ENCODE data around the gene PBRM1.
A peak's percentile ranks its signal among the peaks of the same experiment; 100 is the strongest.

The PBRM1 gene

DNA sequence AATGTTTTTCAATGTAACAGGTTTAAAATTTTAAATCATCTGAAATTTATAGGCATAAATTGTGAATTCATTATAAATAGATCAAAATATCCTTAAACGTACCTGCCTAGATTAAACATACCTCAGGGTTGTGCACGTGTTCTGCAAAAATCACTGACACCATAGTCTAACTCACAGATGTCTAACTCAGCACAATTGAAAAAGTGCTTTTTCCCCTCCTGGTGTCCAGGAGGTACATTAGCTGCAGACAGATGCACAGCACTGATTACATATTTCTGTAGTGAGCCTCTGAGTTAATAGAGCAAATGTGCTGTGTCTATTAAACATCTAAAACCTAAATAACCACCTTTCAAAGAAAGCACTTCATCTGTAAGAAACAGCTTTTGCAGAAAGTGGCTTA is 138.6 kb downstream of the PBRM1 start:
- DNase-seq (ENCODE audit: low read depth in 1 of 2, low spot score in 1 of 2): no peak
- in situ Hi-C loops (cut with HindIII; ENCODE audit: low pct_unique_long_range_greater_than_20kb, low sequenced_read_pairs): no loop called here
- TF ChIP-seq JUND (IDR thresholded peaks at IDR 0.05; ENCODE audit: low read depth): no peak

- no peak for DNase-seq (ENCODE audit: low read depth in 1 of 2, low spot score in 1 of 2)
- no peak for TF ChIP-seq JUND (IDR thresholded peaks at IDR 0.05; ENCODE audit: low read depth)
- in situ Hi-C loops (cut with HindIII; ENCODE audit: low pct_unique_long_range_greater_than_20kb, low sequenced_read_pairs): no loop called here
Observed at GRCh38 chr3:52546111-52546901, 139.4 kb downstream of the PBRM1 start.

DNA sequence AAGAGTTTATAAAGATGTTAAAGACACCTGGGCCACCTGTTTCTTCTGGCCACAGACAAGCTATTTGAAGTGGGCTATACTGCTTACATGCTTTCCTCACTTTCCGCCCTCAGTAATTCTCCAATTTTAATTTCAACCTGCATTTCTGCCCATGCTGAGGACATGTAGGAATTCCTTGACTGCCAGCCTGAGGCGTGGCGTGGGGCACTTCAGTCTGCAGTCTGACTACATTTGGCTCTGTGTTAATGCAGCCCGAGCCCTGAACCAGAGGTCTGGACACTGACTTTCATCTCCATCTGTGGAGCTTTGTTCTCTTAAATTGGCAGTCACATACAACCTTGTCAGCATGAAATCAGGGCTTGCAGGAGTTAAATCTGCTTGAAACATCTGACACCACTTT is 140.8 kb downstream of the PBRM1 start:
- DNase-seq (ENCODE audit: low read depth in 1 of 2, low spot score in 1 of 2): no peak
- in situ Hi-C loops (cut with HindIII; ENCODE audit: low pct_unique_long_range_greater_than_20kb, low sequenced_read_pairs): no loop called here
- TF ChIP-seq JUND (IDR thresholded peaks at IDR 0.05; ENCODE audit: low read depth): no peak

DNA sequence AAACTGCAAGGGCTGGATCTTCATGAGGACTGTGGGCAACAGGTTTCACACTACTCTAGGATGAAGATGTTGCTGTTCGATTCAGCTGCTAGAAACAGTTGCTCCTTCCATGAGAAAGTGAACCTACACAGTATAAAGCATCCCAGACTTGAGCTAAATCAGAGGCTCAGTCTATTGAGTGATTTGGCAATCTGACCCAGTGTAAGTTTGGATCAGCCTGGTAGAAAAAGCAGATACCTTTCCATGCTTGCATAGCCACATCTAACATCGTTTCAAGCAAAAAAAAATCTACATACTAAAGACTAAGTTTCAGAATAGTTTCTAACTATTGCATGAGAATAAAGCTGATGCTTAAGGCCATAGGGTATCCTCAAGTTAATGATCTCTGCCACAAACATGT is 144.7 kb downstream of the PBRM1 start:
- TF ChIP-seq JUND (IDR thresholded peaks at IDR 0.05; ENCODE audit: low read depth): no peak
- no peak for DNase-seq (ENCODE audit: low read depth in 1 of 2, low spot score in 1 of 2)
- in situ Hi-C loops (cut with HindIII; ENCODE audit: low pct_unique_long_range_greater_than_20kb, low sequenced_read_pairs): no loop called here

GRCh38 chr3:52539010-52539653 is 146.6 kb downstream of the PBRM1 start:
- no peak for TF ChIP-seq JUND (IDR thresholded peaks at IDR 0.05; ENCODE audit: low read depth)

DNA sequence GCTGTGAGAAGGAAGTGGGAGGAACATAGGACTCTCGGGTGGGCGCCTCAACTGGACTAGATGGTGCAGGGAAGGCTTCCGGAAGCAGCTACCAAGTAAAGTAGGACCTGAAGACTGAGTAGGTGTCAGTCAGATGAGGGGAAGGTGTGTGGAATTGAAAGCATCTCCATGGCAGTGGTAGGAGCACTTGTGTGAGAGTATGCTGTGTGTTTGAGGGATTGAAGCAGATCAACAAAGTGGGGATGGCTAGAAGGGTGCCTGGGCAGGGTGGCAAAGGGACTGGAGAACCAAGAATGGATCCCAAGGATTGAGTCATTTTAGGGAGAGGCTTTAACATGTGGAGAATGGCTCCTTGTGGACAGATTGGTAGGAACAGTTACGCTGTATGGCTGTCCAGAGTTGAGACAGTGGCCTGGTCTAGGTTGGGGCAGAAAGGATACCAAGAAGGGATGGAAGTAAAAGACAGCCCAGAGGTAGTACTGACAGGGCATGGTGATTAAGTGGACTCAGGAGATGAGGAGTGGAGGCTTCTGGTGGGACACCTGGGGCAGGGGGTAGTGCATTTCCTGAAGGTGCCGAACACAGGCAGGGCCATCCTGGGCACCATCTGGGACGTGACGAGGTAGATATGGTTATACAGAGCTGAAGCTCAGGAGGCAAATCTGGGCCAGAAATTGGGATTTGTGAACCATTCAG is 147.8 kb downstream of the PBRM1 start:
- DNase-seq (ENCODE audit: low read depth in 1 of 2, low spot score in 1 of 2): no peak
- in situ Hi-C loops (cut with HindIII; ENCODE audit: low pct_unique_long_range_greater_than_20kb, low sequenced_read_pairs): no loop called here
- TF ChIP-seq JUND (IDR thresholded peaks at IDR 0.05; ENCODE audit: low read depth): no peak

More at GRCh38 chr3:52539010-52539653, 146.6 kb downstream of the PBRM1 start:
- in situ Hi-C loops (cut with HindIII; ENCODE audit: low pct_unique_long_range_greater_than_20kb, low sequenced_read_pairs): no loop called here
- no peak for DNase-seq (ENCODE audit: low read depth in 1 of 2, low spot score in 1 of 2)

DNA sequence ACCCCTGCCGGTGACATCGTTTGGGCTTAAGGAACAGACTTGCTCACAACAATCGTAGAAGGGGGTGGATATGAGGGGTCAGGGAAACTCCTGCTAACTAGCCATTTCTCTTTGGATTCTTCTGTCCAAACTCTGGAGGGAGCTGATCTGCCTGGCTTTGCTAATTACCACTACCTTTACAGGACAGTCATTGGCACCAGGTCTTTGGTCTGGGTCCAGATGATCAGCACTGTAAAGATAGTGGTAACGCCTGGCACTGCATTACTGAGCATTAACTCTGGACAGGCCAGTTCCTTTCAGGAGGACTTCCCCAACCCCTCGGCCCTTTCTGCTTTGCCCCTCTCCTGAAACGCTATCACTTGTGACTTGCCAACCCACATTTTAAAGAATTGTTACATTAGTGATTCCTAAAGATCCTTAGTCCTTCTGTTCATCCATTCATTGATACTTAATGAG is 148.5 kb downstream of the PBRM1 start:
- no peak for TF ChIP-seq JUND (IDR thresholded peaks at IDR 0.05; ENCODE audit: low read depth)
- in situ Hi-C loops (cut with HindIII; ENCODE audit: low pct_unique_long_range_greater_than_20kb, low sequenced_read_pairs): no loop called here
- DNase-seq (ENCODE audit: low read depth in 1 of 2, low spot score in 1 of 2): no peak

- peak; percentile 96 to 98 for DNase-seq (ENCODE audit: low read depth in 1 of 2, low spot score in 1 of 2)
- no peak for TF ChIP-seq JUND (IDR thresholded peaks at IDR 0.05; ENCODE audit: low read depth)
- in situ Hi-C loops (cut with HindIII; ENCODE audit: low pct_unique_long_range_greater_than_20kb, low sequenced_read_pairs): no loop called here
Observed at GRCh38 chr3:52536369-52537164, 149.1 kb downstream of the PBRM1 start, which contains the start of gene UQCC5. Gene UQCC5 (plus strand): TSS chr3:52536605. CDS start chr3:52536756, 151 bp downstream.

- no peak for DNase-seq (ENCODE audit: low read depth in 1 of 2, low spot score in 1 of 2)
- in situ Hi-C loops (cut with HindIII; ENCODE audit: low pct_unique_long_range_greater_than_20kb, low sequenced_read_pairs): no loop called here
- TF ChIP-seq JUND (IDR thresholded peaks at IDR 0.05; ENCODE audit: low read depth): no peak
Observed at GRCh38 chr3:52536112-52536368, 149.7 kb downstream of the PBRM1 start.

GRCh38 chr3:52535411-52536111 is 150.2 kb downstream of the PBRM1 start:
- DNase-seq (ENCODE audit: low read depth in 1 of 2, low spot score in 1 of 2): no peak
- in situ Hi-C loops (cut with HindIII; ENCODE audit: low pct_unique_long_range_greater_than_20kb, low sequenced_read_pairs): no loop called here
- no peak for TF ChIP-seq JUND (IDR thresholded peaks at IDR 0.05; ENCODE audit: low read depth)

- no peak for TF ChIP-seq JUND (IDR thresholded peaks at IDR 0.05; ENCODE audit: low read depth)
- in situ Hi-C loops (cut with HindIII; ENCODE audit: low pct_unique_long_range_greater_than_20kb, low sequenced_read_pairs): no loop called here
- DNase-seq (ENCODE audit: low read depth in 1 of 2, low spot score in 1 of 2): peak; percentile 13 to 30
Observed at GRCh38 chr3:52534281-52535183, 151.2 kb downstream of the PBRM1 start.

Data from T47D (cell line).